Activated CD4-positive, alpha-beta T cell treated with anti-CD3 and anti-CD28 coated beads, Interleukin-2, amount 50 U/mL, for 16 hours (primary cell): ENCODE data around the gene LDLRAD1.
"Not testable (repeated sequence)": the region's sequence is repeated elsewhere in the genome, so short reads cannot be mapped to it uniquely, and the experiment has no call there.

ENCODE experiments used
- DNase-seq: peaks from one replicate; pipeline ENCODE4 v3.0.0-alpha.2; 2020

Gene LDLRAD1

GRCh38 chr1:54016343-54017282 is 1.4 kb downstream of the LDLRAD1 start:
- DNase-seq = no peak

GRCh38 chr1:54014009-54014629 is 3.9 kb downstream of the LDLRAD1 start:
- DNase-seq = no peak

- no peak for DNase-seq
Measured at GRCh38 chr1:54013393-54014008, 4.5 kb downstream of the LDLRAD1 start.

GRCh38 chr1:54012863-54013262 is 5.1 kb downstream of the LDLRAD1 start:
- DNase-seq = no peak

- no peak for DNase-seq
Measured at GRCh38 chr1:54012008-54012325, 6.0 kb downstream of the LDLRAD1 start.

- no peak for DNase-seq
Measured at GRCh38 chr1:54011316-54012007, 6.5 kb downstream of the LDLRAD1 start.

GRCh38 chr1:54010415-54011117 is 7.4 kb downstream of the LDLRAD1 start:
- no peak for DNase-seq

- no peak for DNase-seq
Measured at GRCh38 chr1:54009406-54009805, 8.6 kb downstream of the LDLRAD1 start.

- DNase-seq = no peak
Measured at GRCh38 chr1:54008876-54009275, 9.1 kb downstream of the LDLRAD1 start.

- no peak for DNase-seq
Measured at GRCh38 chr1:54007613-54008012, 10.4 kb downstream of the LDLRAD1 start.

GRCh38 chr1:54006508-54006907 is 11.5 kb downstream of the LDLRAD1 start:
- no peak for DNase-seq

- no peak for DNase-seq
Measured at GRCh38 chr1:54004481-54005049, 13.4 kb downstream of the LDLRAD1 start.

GRCh38 chr1:54003750-54004480 is 14.1 kb downstream of the LDLRAD1 start:
- not testable (repeated sequence) for DNase-seq

- no peak for DNase-seq
Measured at GRCh38 chr1:54003249-54003646, 14.7 kb downstream of the LDLRAD1 start.

GRCh38 chr1:54002544-54003248 is 15.3 kb downstream of the LDLRAD1 start:
- DNase-seq = no peak

GRCh38 chr1:54001591-54001990 is 16.4 kb downstream of the LDLRAD1 start:
- no peak for DNase-seq

GRCh38 chr1:53999920-54000319 is 18.1 kb downstream of the LDLRAD1 start:
- no peak for DNase-seq

GRCh38 chr1:53998223-53998622 is 19.8 kb downstream of the LDLRAD1 start:
- no peak for DNase-seq

GRCh38 chr1:53995683-53996082 is 22.3 kb downstream of the LDLRAD1 start:
- no peak for DNase-seq

- DNase-seq = not testable (repeated sequence)
Measured at GRCh38 chr1:53994516-53994915, 23.5 kb downstream of the LDLRAD1 start.
